H1 (cell line): Measurements from ENCODE around the gene SYNGR4. TPM values are rescaled to one million over a fixed set of nuclear protein-coding genes. Genes with fewer than 3 reads are reported as not detected.

ENCODE experiments used
- CTCF ChIA-PET: fragments of 300-600 bp; sonication (Branson Sonifier 250); formaldehyde crosslinking; loops from one replicate; lab custom pipeline; 2021; ENCODE audit not compliant: partially characterized antibody; lab: Charles Lee
- POLR2A ChIA-PET: fragments of 300-600 bp; sonication (Branson Sonifier 250); formaldehyde crosslinking; loops from one replicate; lab custom pipeline; 2021; ENCODE audit warnings: inconsistent platforms; ENCODE audit not compliant: partially characterized antibody; lab: Charles Lee
- DNase-seq, 2 experiments: peaks; one replicate each; pipeline versions ENCODE4 v3.0.0 to v3.0.0-alpha.2; 2010 to 2022; ENCODE audit warnings: low spot score in 2 of 2, low read depth in 1 of 2, mixed read lengths in 1 of 2
- FAIRE-seq: peaks from 2 replicates; lab custom pipeline; 2011; peaks lifted over from hg19 to GRCh38; lab: Jason Lieb, UNC
- H2AFZ ChIP-seq: 2 replicates; pipeline ENCODE4 v1.8.1; 2012; ENCODE audit warnings: low read length, inconsistent platforms
- H2AK5ac ChIP-seq: 2 replicates; pipeline ENCODE4 v1.6.1; 2013; ENCODE audit warnings: low read depth, low read length
- H2BK120ac ChIP-seq: replicated peaks from 2 replicates; pipeline ENCODE3; 2013; ENCODE audit warnings: low read depth, low read length, inconsistent platforms
- H2BK12ac ChIP-seq: 2 replicates; pipeline ENCODE4 v1.6.1; 2013; ENCODE audit warnings: low read depth, low read length
- H2BK15ac ChIP-seq: 2 replicates; pipeline ENCODE4 v1.6.1; 2013; ENCODE audit warnings: low read length
- H2BK20ac ChIP-seq: 2 replicates; pipeline ENCODE4 v1.6.1; 2013; ENCODE audit warnings: low read length
- H2BK5ac ChIP-seq: 2 replicates; pipeline ENCODE4 v1.6.1; 2013; ENCODE audit warnings: low read depth, low read length
- H3K14ac ChIP-seq: 2 replicates; pipeline ENCODE4 v1.6.1; 2013; ENCODE audit warnings: inconsistent platforms; ENCODE audit not compliant: insufficient read length
- H3K18ac ChIP-seq: 2 replicates; pipeline ENCODE4 v1.6.1; 2013; ENCODE audit warnings: low read length; ENCODE audit errors: extremely low read depth
- H3K23ac ChIP-seq: 2 replicates; pipeline ENCODE4 v1.6.1; 2013; ENCODE audit warnings: inconsistent platforms; ENCODE audit not compliant: insufficient read length
- H3K23me2 ChIP-seq: 2 replicates; pipeline ENCODE4 v1.6.1; 2013; ENCODE audit warnings: low read depth, low read length
- H3K27ac ChIP-seq: 2 replicates; pipeline ENCODE4 v1.6.1; 2011; ENCODE audit warnings: low read depth, low read length, inconsistent platforms
- H3K27me3 ChIP-seq, 4 experiments: replicated peaks in 1 of 4; 1 replicate in 1 of 4; 2 replicates in 3 of 4; pipeline versions ENCODE4 v1.6.1 to v1.8.1; 2011 to 2013; ENCODE audit warnings: low read length in 3 of 4, mild to moderate bottlenecking in 3 of 4, inconsistent platforms in 2 of 4, mixed read lengths in 2 of 4, moderate library complexity in 1 of 4; ENCODE audit not compliant: control insufficient read depth in 3 of 4, insufficient read depth in 3 of 4; ENCODE audit errors: extremely low read depth in 1 of 4
- H3K36me3 ChIP-seq, 4 experiments: 2 replicates each; pipeline versions ENCODE4 v1.6.1 to v1.8.1; 2011 to 2013; ENCODE audit warnings: mild to moderate bottlenecking in 4 of 4, low read length in 3 of 4, moderate library complexity in 2 of 4, control low read depth in 1 of 4, inconsistent platforms in 1 of 4; ENCODE audit not compliant: insufficient read depth in 4 of 4, control insufficient read depth in 2 of 4
- H3K4ac ChIP-seq: replicated peaks from 2 replicates; pipeline ENCODE3; 2013; ENCODE audit warnings: low read length, low read depth, mixed read lengths, inconsistent platforms; ENCODE audit not compliant: insufficient read length
- H3K4me1 ChIP-seq, 4 experiments: replicated peaks in 1 of 4; 1 replicate in 1 of 4; 2 replicates in 3 of 4; pipeline versions ENCODE4 v1.6.1 to v1.8.1; 2011 to 2013; ENCODE audit warnings: low read length in 3 of 4, inconsistent platforms in 2 of 4, mixed read lengths in 1 of 4; ENCODE audit not compliant: insufficient read depth in 4 of 4, control insufficient read depth in 3 of 4
- H3K4me2 ChIP-seq, 2 experiments: 2 replicates each; pipeline versions ENCODE4 v1.6.1 to v1.8.1; 2011 to 2013; ENCODE audit warnings: low read depth in 2 of 2, low read length in 2 of 2, control low read depth in 1 of 2, inconsistent platforms in 1 of 2, mild to moderate bottlenecking in 1 of 2; ENCODE audit not compliant: insufficient read depth in 1 of 2
- H3K4me3 ChIP-seq, 4 experiments: fragments of 200-600, 300-600 bp in 1 of 4; sonication (generic), shearing (Covaris generic), sonication (Bioruptor Twin) in 1 of 4; 2 replicates each; pipeline versions ENCODE4 v1.5.1 to v1.8.1; 2011 to 2016; ENCODE audit warnings: low read length in 4 of 4, low read depth in 3 of 4, control low read depth in 2 of 4, inconsistent platforms in 2 of 4, mild to moderate bottlenecking in 2 of 4, mixed read lengths in 1 of 4, moderate library complexity in 1 of 4; ENCODE audit not compliant: insufficient read depth in 2 of 4; ENCODE audit errors: extremely low read depth in 1 of 4
- H3K56ac ChIP-seq: replicated peaks from 2 replicates; pipeline ENCODE3; 2013; ENCODE audit warnings: low read depth, mild to moderate bottlenecking, mixed read lengths, low read length, inconsistent platforms; ENCODE audit not compliant: insufficient read length
- H3K79me1 ChIP-seq: 2 replicates; pipeline ENCODE4 v1.6.1; 2013; ENCODE audit warnings: low read depth, low read length, control low read depth
- H3K79me2 ChIP-seq, 2 experiments: 2 replicates each; pipeline versions ENCODE4 v1.6.1 to v1.8.1; 2012 to 2013; ENCODE audit warnings: low read length in 2 of 2, mild to moderate bottlenecking in 2 of 2, inconsistent platforms in 1 of 2; ENCODE audit not compliant: insufficient read depth in 2 of 2, control insufficient read depth in 1 of 2
- H3K9ac ChIP-seq, 4 experiments: replicated peaks in 1 of 4; 1 replicate in 1 of 4; 2 replicates in 3 of 4; pipeline versions ENCODE4 v1.6.1 to v1.8.1; 2011 to 2013; ENCODE audit warnings: low read depth in 3 of 4, low read length in 3 of 4, control low read depth in 2 of 4, mild to moderate bottlenecking in 2 of 4, moderate library complexity in 2 of 4, inconsistent platforms in 1 of 4; ENCODE audit errors: extremely low read depth in 1 of 4
- H3K9me3 ChIP-seq, 2 experiments: 2 replicates each; pipeline versions ENCODE4 v1.6.1 to v1.8.1; 2012 to 2013; ENCODE audit warnings: mild to moderate bottlenecking in 2 of 2, moderate library complexity in 2 of 2, control low read depth in 1 of 2, inconsistent platforms in 1 of 2, low read depth in 1 of 2, low read length in 1 of 2, mixed read lengths in 1 of 2; ENCODE audit not compliant: insufficient read depth in 2 of 2
- H4K20me1 ChIP-seq, 2 experiments: replicated peaks in 1 of 2; 2 replicates each; pipeline versions ENCODE3 to v1.8.1; 2011 to 2013; ENCODE audit warnings: inconsistent platforms in 2 of 2, low read length in 2 of 2, mild to moderate bottlenecking in 1 of 2; ENCODE audit not compliant: insufficient read depth in 2 of 2, control insufficient read depth in 1 of 2
- H4K5ac ChIP-seq: 2 replicates; pipeline ENCODE4 v1.6.1; 2013; ENCODE audit warnings: low read length, low read depth, mixed read lengths, inconsistent platforms; ENCODE audit not compliant: insufficient read length
- H4K8ac ChIP-seq: 2 replicates; pipeline ENCODE4 v1.8.0; 2013; ENCODE audit warnings: mild to moderate bottlenecking, moderate library complexity, low read length, inconsistent platforms; ENCODE audit not compliant: insufficient read depth; ENCODE audit errors: extremely low read depth
- H4K91ac ChIP-seq: replicated peaks from 2 replicates; pipeline ENCODE3; 2013; ENCODE audit warnings: low read length, mixed read lengths, inconsistent platforms; ENCODE audit not compliant: insufficient read length
- CBX5 ChIP-seq: fragments of 300-800, 300-1000 bp; sonication (generic); IDR thresholded peaks from 2 replicates; pipeline ENCODE4 v1.7.1; 2016; ENCODE audit warnings: antibody characterized with exemption, low read length, low read depth
- CBX8 ChIP-seq: fragments of 300-800, 300-1000 bp; sonication (generic); IDR thresholded peaks from 2 replicates; pipeline ENCODE4 v1.7.1; 2016; ENCODE audit warnings: low read depth, low read length, borderline replicate concordance
- EP300 ChIP-seq, 2 experiments: IDR thresholded peaks; 1 replicate in 1 of 2; 2 replicates in 1 of 2; pipeline ENCODE4 v1.6.1; 2011 to 2012; ENCODE audit warnings: low read depth in 2 of 2, low read length in 2 of 2, mild to moderate bottlenecking in 2 of 2, borderline replicate concordance in 1 of 2, inconsistent platforms in 1 of 2, moderate library complexity in 1 of 2
- FOSL1 ChIP-seq: IDR thresholded peaks from 2 replicates; pipeline ENCODE4 v1.6.1; 2011; ENCODE audit warnings: mild to moderate bottlenecking, low read depth, low read length, moderate library complexity; ENCODE audit not compliant: insufficient read depth
- JUN ChIP-seq: IDR thresholded peaks from 2 replicates; pipeline ENCODE4 v1.6.1; 2011; ENCODE audit warnings: low read depth, mild to moderate bottlenecking, improper control_type of control experiment, low read length
- KDM4A ChIP-seq: IDR thresholded peaks from one replicate; pipeline ENCODE4 v1.7.1; 2012; ENCODE audit warnings: low read depth, mild to moderate bottlenecking, moderate library complexity, low read length, inconsistent platforms; ENCODE audit not compliant: severe bottlenecking
- MAFK ChIP-seq: IDR thresholded peaks from 2 replicates; pipeline ENCODE4 v1.6.1; 2012; ENCODE audit warnings: low read depth, mild to moderate bottlenecking, improper control_type of control experiment, low read length
- POLR2AphosphoS5 ChIP-seq: IDR thresholded peaks from 2 replicates; pipeline ENCODE4 v1.6.1; 2011; ENCODE audit warnings: low read depth, low read length
- POU5F1 ChIP-seq: IDR thresholded peaks from 2 replicates; pipeline ENCODE4 v1.6.1; 2011; ENCODE audit warnings: low read depth, mild to moderate bottlenecking, low read length, moderate library complexity
- SP4 ChIP-seq: IDR thresholded peaks from 2 replicates; pipeline ENCODE4 v1.6.1; 2012; ENCODE audit warnings: low read length, inconsistent platforms
- YY1 ChIP-seq: IDR thresholded peaks from 2 replicates; pipeline ENCODE4 v1.6.1; 2011; ENCODE audit warnings: low read depth, mild to moderate bottlenecking, low read length
- ZNF274 ChIP-seq: IDR thresholded peaks from 2 replicates; pipeline ENCODE4 v1.7.0; 2012; ENCODE audit warnings: low read length, borderline replicate concordance; ENCODE audit errors: extremely low read depth
- WGBS, 2 experiments: shearing (Covaris generic) in 1 of 2; methylation state at CpG; one replicate each; pipeline versions ENCODE4 v1.1.6 to v1.1.7; 2013 to 2015; ENCODE audit warnings: low lambda C conversion rate in 2 of 2, mixed read lengths in 2 of 2, inconsistent platforms in 1 of 2, low coverage in 1 of 2, missing lambda C conversion rate in 1 of 2; ENCODE audit not compliant: insufficient replicate concordance in 2 of 2, insufficient coverage in 1 of 2, insufficient read length in 1 of 2; ENCODE audit errors: extremely low coverage in 1 of 2, missing lambda C conversion rate in 1 of 2; 5-methylcytosine and 5-hydroxymethylcytosine counted together
- polyA plus RNA-seq, 7 experiments: library from polyadenylated mRNA; depleted of rRNA in 3 of 7; stranded (reverse) in 5 of 7; unstranded in 2 of 7; fragments of >200 nt in 5 of 7; fragments of 200-250 nt in 2 of 7; gene quantifications; 1 replicate in 5 of 7; 2 replicates in 1 of 7; 4 replicates in 1 of 7; pipeline versions ENCODE4 v1.2.1 to v1.2.3, GENCODE V29; 2011 to 2013; ENCODE audit warnings: missing spikeins in 2 of 7, mixed read lengths in 2 of 7
- total RNA-seq: library from RNA; stranded (reverse); fragmentation: NEBNext Ultra II Directional; extraction: Animal tissue kit (Norgen Biotek cat#: 25700); gene quantifications from 2 replicates; pipeline ENCODE4 v1.2.1, GENCODE V29; 2021

Gene SYNGR4
- total and polyA plus RNA-seq, 2 of the 8 experiments (the other 6 are each of a cell fraction or from before 2014, with no cell fraction given) = 0.41 TPM; not detected in 1

DNA sequence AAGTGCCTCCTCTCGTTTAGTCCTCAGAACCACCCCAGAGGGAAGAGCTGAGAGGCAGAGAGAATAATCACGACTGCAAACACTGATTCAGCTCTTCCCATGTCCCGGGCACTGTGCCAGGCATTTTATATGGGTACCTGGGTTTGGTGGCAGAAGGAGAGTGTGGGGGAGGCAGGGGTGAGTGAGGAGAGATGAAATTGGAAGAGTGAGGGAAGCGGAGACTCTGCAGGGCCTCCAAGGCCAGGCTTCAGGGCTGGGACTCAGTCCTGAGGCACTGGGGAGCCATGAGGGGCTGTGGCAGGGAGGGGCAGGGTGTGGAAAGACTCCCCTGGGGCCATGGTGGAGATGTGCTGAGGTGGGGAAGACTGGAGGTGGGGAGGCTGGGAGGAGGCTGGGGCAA, 8.7 kb downstream of the SYNGR4 start:
- FAIRE-seq = no peak

More for the DNA sequence above, 8.7 kb downstream of the SYNGR4 start:
- Histone ChIP-seq H3K4me1 (no peaks in the 10 kb centered on the region; a peak in 1 of 7 replicates), H4K8ac (no peak overlapping the region), H3K4me2 (no peak overlapping the region), H3K4me3 (no peak overlapping the region), H2AFZ (peak overlapping the region; percentile 38; the same call in 1 of the 2 replicates), H3K23me2 (no peaks in the 10 kb centered on the region), H3K18ac (no peak overlapping the region), H3K27me3 (peaks cover 0 to 2% (median 0%) of the 10 kb centered on the region in 4 experiments; a peak in 1 of 7 replicates), H3K14ac (no peak overlapping the region), H3K56ac (no peak overlapping the region), H2BK20ac (no peak overlapping the region), H2BK5ac (no peak overlapping the region), H3K27ac (no peak overlapping the region), H3K9me3 (no peaks in the 10 kb centered on the region), H2BK12ac (no peak overlapping the region), H3K79me2 (no peaks in the 10 kb centered on the region), H3K79me1 (no peaks in the 10 kb centered on the region), H3K36me3 (no peaks in the 10 kb centered on the region; a peak in 1 of 8 replicates), H2BK15ac (0 out of 2 replicates have a peak overlapping the region, but pooled peaks have one; percentile 31), H4K5ac (no peak overlapping the region), H4K91ac (no peak overlapping the region), H2BK120ac (no peak overlapping the region), H3K23ac (no peak overlapping the region), H2AK5ac (no peak overlapping the region), H3K9ac (no peak overlapping the region; a peak in 2 of 7 replicates), H3K4ac (no peak overlapping the region), H4K20me1 (no peaks in the 10 kb centered on the region)
- POLR2A ChIA-PET = interaction anchor here (1.5 to 2.6 kb wide), 5 partner anchors 10 to 246 kb away, joined by 3 to 10 read pairs (median 4); partner anchors contain the start of genes RPL18, SPHK2, SYNGR4 and TMEM143
- CTCF ChIA-PET = interaction anchor here (0.5 to 2.4 kb wide), 10 partner anchors 9 to 776 kb away, joined by 3 to 9 read pairs (median 4); partner anchors contain the start of genes KDELR1, SYNGR4 and TMEM143
- no peak for DNase-seq
- WGBS, 2 experiments = 91% methylated on average over 4 of the region's 4 CpGs; no CpG with 5 or more reads in 1 of the 2 experiments
- TF ChIP-seq MAFK = no peak
- no peak for TF ChIP-seq SP4
- no peak for TF ChIP-seq CBX8
- TF ChIP-seq EP300 (IDR thresholded peaks at IDR 0.05; ENCODE audit: borderline replicate concordance in 1 of 2, low read depth in 2 of 2, low read length in 2 of 2) = no peak
- TF ChIP-seq YY1 = no peak
- no peak for TF ChIP-seq FOSL1
- no peak for TF ChIP-seq ZNF274
- TF ChIP-seq POLR2AphosphoS5 = no peak
- TF ChIP-seq KDM4A = no peak
- no peak for TF ChIP-seq CBX5
- TF ChIP-seq POU5F1 = no peak
- no peak for TF ChIP-seq JUN
